OCI-LY1 (cell line): Measurements from ENCODE around the gene ZEB1.

Source experiments
- CTCF ChIP-seq: fragments of 200-600 bp; sonication (generic), shearing (Covaris generic); IDR thresholded peaks from 2 replicates; pipeline ENCODE4 v1.5.1; 2017; ENCODE audit warnings: mild to moderate bottlenecking, antibody characterized with exemption, low read length, moderate library complexity, mixed read lengths
- EZH2 ChIP-seq: fragments of 200-600 bp; sonication (generic), shearing (Covaris generic); IDR thresholded peaks from 2 replicates; pipeline ENCODE4 v1.8.0; 2017; ENCODE audit warnings: borderline replicate concordance, mixed run types, mild to moderate bottlenecking, antibody characterized with exemption, low read length, moderate library complexity, mixed read lengths

DNA sequence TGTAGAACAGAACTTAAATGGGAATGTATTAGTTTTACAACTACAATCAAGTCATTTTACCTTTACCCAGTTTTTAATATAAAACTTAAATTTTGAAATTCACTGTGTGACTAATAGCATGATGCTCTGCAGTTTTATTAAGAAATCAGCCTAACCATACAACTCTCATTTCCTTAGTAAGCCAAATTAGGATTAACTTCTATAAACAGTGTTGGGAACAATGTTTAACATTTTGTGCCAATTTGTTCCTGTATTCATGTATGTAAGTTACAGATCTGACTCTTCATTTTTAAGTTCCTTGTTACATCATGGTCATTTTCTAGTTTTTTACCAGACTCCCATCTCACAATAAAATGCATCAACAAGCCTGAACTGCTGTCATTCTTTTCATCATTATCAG lies 209.8 kb downstream of the ZEB1 start:
- no peak for TF ChIP-seq EZH2
- no peak for TF ChIP-seq CTCF
